Activated CD4-positive, alpha-beta T cell treated with anti-CD3 and anti-CD28 coated beads for 4 hours (primary cell): ENCODE results near the gene FOXL2NB.
"Not testable (repeated sequence)": the region's sequence is repeated elsewhere in the genome, so short reads cannot be mapped to it uniquely, and the experiment has no call there.

ENCODE experiments used
- DNase-seq, 2 donors: peaks; one replicate each; pipeline ENCODE4 v3.0.0-alpha.2; 2020

The FOXL2NB gene

GRCh38 chr3:138946663-138947494, at the start of gene FOXL2NB, which contains the start of gene FOXL2:
TSS of gene FOXL2NB (plus strand) at chr3:138947217. CDS start at chr3:138947365, 148 bp downstream.
TSS of gene FOXL2 (minus strand) at chr3:138947137. CDS start at chr3:138946722, 415 bp downstream.
- no peak for DNase-seq

DNA sequence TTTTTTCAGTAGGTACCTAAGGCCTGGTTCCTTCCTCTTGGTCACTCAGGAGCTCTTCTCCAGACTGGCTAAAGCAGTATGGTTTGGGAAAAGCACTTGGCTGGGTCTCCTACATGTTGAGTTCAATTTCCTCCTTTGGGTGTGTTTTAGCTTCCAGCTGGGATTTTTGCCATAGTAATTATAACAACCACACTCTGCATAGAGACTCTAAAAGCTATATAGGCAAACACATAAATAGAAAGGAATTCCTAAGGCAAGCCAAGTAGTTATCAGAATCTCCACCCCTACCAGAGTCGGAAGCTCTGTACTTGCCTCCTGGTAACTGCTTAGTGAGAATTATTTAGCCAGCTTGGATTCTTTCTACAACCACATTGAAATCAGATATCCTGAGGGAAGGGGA, 48.7 kb upstream of the FOXL2NB start:
- DNase-seq, result no peak

GRCh38 chr3:138898708-138899107, 48.3 kb upstream of the FOXL2NB start:
- no peak for DNase-seq

- no peak for DNase-seq
These were observed 47.5 kb upstream of the FOXL2NB start for GRCh38 chr3:138899351-138899991.

- DNase-seq, result no peak
These were observed 45.5 kb upstream of the FOXL2NB start for GRCh38 chr3:138901567-138901966.

DNA sequence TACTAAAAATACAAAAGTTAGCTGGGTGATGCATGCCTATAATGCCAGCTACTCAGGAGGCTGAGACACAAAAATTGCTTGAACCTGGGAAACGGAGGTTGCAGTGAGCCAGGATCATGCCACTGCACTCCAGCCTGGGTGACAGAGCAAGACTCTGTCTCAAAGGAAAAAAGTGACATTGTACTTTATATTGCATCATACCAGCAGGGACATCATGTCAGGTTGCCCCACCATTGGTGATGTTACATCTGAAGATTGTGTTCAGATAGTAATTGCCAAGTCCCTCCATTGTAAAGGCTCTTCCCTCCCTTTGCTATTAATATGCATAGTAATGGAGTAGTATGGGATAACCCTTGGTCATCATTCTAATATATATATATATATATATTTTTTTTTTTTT, 44.8 kb upstream of the FOXL2NB start:
- no peak for DNase-seq

DNA sequence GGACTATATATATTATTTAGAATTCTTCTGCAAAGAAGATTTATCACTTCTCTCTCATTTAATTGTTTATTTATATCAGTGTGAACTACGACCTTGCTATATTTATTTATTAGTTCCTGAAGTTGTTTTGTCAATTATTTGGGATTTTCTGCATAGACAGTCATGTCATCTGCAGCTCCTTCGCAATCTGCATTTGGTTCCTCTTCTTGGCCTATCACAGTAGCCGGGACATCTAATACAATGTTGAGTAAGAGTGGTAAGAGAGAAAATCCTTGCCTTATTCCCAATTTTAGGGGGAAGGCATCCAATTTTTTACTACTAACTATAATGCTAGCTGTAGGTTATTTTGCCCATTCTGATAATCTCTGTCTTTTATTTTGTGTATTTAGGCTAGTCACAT, 39.5 kb upstream of the FOXL2NB start:
- DNase-seq, result no peak

DNA sequence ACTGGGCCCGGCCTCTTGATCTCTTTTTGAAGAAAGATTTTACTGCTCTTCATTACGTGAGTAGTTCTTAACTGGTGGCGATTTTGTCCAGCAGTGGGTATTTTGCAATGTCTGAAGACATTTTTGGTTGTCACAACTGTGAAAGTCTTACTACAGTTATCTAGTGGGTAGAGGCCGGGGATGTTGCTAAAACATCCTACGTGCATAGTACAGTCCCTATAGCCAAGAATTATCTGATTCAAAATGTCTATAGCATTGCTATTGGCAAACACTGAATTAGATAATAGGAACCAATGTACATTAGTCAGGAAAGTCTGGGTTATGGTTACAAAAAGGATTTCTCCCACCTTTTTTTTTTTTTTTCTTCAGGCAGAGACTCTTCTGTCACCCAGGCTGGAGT, 38.2 kb upstream of the FOXL2NB start:
- DNase-seq, result no peak

DNA sequence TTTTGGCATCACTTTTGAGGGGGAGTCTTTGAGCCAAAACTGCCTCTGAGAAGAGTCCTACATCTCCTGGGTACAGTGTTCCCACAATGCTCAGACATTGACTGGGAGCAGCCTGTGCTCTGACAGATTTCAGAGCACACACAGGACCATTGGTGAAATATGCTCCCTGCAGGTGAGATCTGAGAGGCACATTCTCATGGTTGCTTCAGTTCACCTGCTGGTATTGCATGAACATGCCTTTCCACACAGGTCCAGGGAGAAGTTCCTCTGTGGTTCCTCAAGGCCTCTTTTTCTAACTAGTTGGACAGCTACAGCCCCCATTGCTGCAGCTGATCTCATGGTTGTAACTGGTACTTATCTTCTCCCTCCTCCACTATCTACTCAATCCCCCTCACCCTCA, 37.1 kb upstream of the FOXL2NB start:
- no peak for DNase-seq

DNA sequence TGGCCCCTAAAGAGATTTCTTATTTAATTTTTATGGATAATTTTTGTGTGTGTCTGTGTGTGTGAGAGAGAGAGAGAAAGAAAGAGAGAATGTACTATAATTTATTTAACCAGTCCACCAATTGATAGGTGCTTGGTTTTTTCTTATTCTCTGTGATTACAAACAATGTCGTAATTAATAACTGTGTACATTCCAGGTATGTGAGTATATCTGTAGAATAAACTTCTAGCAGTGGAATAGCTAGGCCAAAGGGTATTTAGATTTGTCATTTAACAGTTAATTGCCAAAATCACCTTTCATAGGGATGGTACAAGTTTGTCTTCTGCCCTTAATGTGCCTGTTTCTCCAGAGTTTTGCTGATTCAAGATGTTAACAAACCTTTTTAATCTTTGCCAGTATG, 35.4 kb upstream of the FOXL2NB start:
- DNase-seq, result no peak

- no peak for DNase-seq
These were observed 34.8 kb upstream of the FOXL2NB start for GRCh38 chr3:138912237-138912636.

- DNase-seq, result no peak
These were observed 33.3 kb upstream of the FOXL2NB start for GRCh38 chr3:138913766-138914165.

DNA sequence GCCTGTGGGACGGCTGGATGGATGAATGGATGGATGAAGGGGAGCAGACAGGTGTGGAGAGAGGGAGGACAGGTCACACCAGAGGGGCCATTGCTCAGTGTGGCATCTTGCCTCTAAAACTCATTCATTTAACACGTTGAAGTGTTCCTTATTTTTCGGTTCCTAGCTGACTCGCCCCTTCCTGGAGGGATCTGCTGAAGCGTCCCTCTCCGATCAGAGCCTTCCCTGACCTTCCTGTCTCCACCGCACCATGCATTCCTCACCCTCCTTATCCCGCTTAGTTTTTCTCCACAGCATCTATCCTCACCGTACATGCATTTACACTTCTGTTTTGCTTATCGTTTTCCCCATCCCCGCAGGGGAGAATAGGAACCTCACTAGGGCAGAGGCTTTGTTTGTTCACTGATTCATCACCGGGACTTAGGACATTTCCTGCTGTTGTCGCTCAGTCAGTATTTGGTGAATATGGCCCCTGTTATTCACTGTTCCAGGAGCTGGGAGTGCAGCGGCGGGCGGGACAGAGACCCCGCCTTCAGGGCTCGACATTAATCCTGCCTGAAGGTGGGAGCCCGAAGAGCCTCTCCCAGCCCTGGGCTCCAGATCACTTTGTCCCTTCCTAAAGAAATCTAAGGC, 32.0 kb upstream of the FOXL2NB start:
- DNase-seq, result no peak

DNA sequence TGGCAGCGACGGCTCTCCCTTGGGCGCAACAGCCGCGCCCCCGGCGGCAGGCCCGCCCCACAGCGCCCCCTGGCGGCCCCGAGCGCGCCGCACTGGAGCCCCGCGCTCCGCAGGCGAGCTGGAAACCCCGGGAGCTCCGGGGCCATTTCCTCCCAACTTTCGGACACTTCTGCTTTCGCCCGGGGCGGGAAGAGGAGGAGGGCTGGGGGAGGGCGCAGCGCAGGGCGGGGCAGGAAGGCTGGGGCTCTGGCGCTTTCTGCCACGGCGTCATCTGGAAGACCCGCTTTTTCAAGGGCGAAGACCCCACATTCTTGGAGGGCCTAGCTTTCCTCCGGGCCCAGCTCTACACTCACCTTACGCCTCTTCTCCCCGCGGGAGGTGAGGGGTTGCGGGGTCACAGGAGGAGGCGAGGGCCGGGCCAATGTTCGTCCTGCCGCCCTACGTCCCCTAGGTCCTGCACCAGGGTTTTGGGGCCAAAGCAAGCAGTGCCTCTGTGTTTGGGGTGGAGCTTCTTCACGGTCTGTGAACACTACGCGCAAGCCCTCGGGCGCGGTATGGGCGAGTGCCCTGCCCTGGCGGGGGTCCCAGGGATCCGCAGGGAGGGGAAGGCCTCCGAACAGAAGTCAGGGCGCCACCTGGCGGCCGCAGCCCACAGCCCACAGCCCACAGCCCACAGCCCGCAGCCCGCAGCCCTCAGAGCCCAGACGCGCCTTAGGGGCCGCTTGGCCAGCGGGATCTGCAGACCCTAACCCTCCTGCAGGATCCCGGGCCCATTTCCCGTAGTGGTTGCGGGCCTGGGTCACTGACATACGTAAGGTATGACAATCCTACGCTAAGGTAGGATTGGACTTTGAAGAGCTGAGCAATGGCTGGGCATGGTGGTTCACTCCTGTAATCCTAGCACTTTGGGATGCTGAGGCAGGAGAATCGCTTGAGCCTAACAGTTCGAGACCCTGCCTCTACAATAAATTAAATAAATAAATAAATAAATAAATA, 31.2 kb upstream of the FOXL2NB start:
- DNase-seq, result peak; percentile 76 to 80

DNA sequence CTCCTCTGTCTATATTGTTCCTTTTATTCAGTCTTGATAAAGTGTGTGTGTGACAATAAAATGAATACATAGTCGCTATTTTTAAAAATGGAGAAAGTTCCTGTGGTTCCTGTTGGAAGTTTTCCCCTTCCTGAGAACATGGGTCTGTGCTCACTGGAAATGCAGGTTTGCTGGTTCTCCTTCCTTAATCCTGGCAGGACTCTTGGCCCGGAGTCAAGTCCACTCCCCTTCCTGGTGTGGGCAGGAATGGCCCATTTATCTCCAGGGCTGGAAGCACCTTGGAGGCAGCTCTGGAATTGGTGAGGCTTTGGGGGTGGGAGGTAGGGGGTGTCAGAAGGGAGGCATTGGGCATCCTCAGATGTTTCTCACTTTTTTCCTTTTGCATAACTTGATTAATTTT, 30.2 kb upstream of the FOXL2NB start:
- no peak for DNase-seq

DNA sequence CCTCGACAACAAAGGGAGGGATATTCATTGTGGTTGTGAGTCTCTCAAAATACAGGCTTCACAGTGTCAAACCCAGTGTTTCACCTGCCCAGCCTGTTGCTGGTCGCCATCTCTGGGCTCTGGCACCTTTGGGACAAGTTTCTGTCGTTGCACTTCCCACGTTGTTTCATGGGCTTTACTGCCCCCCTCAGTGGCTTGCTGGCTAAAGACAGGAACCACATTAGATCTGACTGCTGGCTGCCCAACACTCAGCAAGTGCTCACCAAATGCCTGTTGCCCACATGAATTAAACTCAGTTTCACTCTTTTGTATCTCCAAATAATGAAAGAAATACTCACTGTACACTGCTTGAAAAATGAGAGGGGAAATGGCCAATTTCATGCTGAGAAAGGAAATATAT, 27.7 kb upstream of the FOXL2NB start:
- no peak for DNase-seq

DNA sequence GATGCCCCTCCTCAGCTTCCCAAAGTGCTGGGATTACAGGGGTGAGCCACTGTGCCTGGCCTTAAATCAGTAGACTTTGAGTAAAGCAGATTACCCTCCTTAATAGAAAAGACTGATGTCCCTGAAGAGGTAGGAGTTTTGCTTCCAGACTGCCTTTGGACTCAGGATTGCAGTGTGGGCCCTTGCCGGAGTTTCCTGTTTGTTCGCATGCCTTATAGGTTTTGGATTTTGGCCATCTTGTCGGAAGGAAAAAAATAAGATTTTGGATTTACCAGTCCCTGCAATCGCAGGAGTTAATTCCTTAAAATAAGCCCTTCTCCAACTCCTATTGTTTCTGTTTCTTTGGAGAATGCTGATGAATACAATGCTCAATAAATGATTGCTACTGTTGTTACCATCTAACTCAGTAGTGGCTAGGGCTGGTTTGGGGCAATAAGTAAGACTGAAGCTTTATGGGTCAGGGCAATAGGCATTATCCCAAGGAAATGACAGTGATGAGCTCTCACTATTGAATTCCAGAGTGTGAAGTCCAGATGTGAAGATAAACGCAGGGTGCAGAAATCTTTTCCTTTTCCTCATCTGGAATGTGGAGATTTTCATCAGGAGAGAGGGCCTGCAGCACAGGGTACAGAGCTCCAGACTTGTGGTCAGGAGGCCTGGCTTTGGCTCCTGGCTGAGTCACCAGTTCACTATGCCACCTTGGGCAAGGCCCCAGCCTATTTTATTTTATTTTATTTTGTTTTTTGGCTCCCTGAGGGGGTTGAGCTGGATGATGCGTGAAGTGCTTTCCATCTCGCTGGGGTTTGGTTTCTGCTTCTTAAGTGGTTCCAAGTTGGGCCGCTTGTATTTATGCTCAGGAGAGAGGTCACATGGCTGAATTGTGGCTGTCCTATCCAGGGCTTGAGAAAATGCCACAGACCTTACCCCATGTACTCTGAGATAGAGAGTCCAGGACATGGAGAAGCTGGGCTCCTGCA, 25.4 kb upstream of the FOXL2NB start:
- DNase-seq, result no peak

- not testable (repeated sequence) for DNase-seq
These were observed 24.6 kb upstream of the FOXL2NB start for GRCh38 chr3:138922400-138922799.

- DNase-seq, result peak; percentile 78 to 88
These were observed 23.5 kb upstream of the FOXL2NB start for GRCh38 chr3:138923531-138923994.

DNA sequence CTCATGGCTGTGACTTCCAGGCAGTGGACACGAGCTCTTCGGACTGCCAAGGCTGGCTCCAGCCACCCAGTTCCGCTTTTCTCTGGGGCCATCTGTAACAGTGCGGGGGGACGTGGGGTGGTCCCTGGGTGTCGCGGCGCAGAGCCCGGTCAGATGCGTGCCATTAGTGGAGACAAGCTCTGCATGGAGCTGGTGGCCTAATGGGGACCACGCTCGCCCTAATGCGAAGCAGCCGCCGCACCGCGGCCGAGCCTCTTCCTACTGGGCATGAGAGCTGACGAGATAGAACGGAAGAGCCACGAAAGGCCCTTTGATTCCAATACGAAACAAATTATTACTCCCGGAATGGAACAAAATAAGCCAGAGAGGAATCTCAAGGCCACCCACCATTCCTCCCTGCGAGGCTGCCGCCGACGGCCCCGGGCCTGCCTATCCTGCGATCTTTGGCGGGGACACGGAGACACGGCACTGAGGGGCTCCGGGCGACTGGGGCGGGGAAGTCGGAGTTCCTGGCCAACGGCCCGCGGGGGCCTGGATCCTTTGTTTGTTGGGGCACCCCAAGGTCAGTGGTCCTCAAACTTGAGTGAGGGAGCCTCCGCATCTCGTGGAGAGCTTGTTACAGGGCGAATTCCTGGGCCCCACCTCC, 18.2 kb upstream of the FOXL2NB start:
- DNase-seq, result no peak
